Lower leg skin (tissue), 4 donors: ENCODE data around the gene DMPK. TPM values are rescaled to one million over a fixed set of nuclear protein-coding genes. Genes with fewer than 3 reads are reported as not detected.

Source experiments
- DNase-seq, 2 donors: peaks; one replicate each; pipeline ENCODE4 v3.0.0-alpha.2; 2019; ENCODE audit warnings: low spot score in 2 of 2
- H3K4me3 ChIP-seq: fragments of 200-600 bp; sonication (generic); 2 replicates; pipeline ENCODE4 v1.5.1; 2017; ENCODE audit warnings: mild to moderate bottlenecking, low read depth; ENCODE audit not compliant: poor library complexity, severe bottlenecking
- POLR2A ChIP-seq, 2 donors: fragments of 450-650 bp; IDR thresholded peaks; one replicate each; pipeline ENCODE4 v1.6.1; 2016 to 2017; ENCODE audit warnings: antibody characterized with exemption in 2 of 2, mild to moderate bottlenecking in 1 of 2, moderate library complexity in 1 of 2
- WGBS, 2 donors: methylation state at CpG; one replicate each; pipeline ENCODE4 v1.1.5; 2018; 5-methylcytosine and 5-hydroxymethylcytosine counted together
- intact Hi-C: fragments of 100-400 bp; cut with DNase I; formaldehyde crosslinking; loops from one replicate; pipeline ENCODE4 v1.15.0; 2023; ENCODE audit warnings: low total_unique reads
- total RNA-seq, 4 donors: library from RNA; depleted of rRNA; stranded (reverse); fragments of >200 nt; gene quantifications; one replicate each; pipeline ENCODE4 v1.1.0, GENCODE V29; 2016
- TF ChIP-seq, protein P1 (sequence below), 3 donors: fragments of 450-650 bp; IDR thresholded peaks; one replicate each; pipeline ENCODE4 v1.5.1; 2016; ENCODE audit warnings: antibody characterized with exemption in 3 of 3, mild to moderate bottlenecking in 3 of 3, moderate library complexity in 2 of 3

DMPK gene
- total RNA-seq, 4 donors from 2014 or later: 8.8 to 20.2 (median 13.8) TPM

DNA sequence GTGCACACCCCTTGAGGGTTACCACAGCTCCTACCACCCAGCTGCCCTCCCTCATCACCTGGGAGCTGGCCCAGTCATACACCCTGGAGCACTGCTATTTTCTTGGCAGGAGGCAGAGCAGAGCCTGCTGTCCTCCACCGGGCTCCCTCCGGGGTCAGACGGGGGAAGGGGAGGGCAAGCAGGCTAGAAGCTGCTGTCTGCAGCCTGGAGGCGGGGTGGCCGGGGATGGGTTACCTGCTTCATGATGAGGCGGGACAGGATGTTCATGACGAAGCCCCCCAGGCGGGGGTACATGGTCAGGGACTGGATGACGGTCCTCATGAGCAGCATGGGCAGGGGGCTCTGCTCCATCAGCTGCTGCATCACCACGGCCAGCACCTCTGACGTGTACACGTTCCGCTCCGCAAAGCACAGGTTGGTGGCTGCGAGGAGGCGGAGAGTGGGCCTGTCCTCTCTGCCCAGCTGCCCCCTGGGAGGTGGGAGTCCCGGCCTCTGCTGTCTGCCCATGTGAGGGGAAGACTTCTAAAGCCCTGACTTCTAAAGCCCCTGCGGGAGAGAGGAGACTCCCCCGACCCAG, 35.5 kb upstream of the DMPK start:
- 60 to 75% methylated on average over 11 to 19 of the region's 19 CpGs for WGBS, 2 donors
- no peak for TF ChIP-seq POLR2A (IDR thresholded peaks at IDR 0.05)
- TF ChIP-seq, protein P1, sequence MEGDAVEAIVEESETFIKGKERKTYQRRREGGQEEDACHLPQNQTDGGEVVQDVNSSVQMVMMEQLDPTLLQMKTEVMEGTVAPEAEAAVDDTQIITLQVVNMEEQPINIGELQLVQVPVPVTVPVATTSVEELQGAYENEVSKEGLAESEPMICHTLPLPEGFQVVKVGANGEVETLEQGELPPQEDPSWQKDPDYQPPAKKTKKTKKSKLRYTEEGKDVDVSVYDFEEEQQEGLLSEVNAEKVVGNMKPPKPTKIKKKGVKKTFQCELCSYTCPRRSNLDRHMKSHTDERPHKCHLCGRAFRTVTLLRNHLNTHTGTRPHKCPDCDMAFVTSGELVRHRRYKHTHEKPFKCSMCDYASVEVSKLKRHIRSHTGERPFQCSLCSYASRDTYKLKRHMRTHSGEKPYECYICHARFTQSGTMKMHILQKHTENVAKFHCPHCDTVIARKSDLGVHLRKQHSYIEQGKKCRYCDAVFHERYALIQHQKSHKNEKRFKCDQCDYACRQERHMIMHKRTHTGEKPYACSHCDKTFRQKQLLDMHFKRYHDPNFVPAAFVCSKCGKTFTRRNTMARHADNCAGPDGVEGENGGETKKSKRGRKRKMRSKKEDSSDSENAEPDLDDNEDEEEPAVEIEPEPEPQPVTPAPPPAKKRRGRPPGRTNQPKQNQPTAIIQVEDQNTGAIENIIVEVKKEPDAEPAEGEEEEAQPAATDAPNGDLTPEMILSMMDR (IDR thresholded peaks at IDR 0.05): no peak
- DNase-seq: no peak
- no peak overlapping the region for H3K4me3 ChIP-seq
- intact Hi-C loops: no loop called here

DNA sequence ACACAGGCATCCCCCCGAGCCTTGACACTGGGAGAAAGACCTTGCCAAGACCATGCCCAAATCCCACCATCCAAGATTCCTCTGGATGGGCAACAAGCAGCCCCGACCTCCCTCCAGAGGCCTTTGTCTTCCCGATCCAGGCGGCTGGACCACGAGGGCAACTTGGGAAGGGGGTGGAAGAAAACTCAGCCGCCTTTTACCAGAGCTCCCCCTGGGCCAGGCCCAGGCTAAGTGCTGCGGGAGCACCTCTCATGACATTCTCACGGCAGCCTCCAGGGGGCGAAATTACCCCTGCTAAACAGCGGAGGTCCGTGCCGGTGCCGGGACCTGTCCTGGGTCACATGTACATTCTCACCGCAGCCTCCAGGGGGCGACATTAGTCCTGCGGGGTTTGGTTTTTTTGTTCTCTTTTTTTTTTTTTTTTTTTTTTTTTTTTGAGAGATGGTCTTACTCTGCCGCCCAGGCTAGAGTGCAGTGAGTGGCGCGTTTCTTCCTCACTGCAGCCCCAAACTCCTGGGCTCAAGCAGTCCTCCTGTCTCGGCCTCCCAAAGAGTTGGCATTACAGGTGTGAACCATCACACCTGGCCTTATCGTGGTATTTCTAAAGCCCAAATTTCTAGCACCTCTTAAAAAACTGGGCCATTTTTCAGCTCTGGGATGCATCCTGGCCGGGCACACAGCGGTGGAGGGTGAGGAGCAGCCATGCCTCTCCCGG, 34.9 kb upstream of the DMPK start:
- 14 to 22% methylated on average over 22 of the region's 24 CpGs for WGBS, 2 donors
- intact Hi-C loops: no loop called here
- H3K4me3 ChIP-seq: no peak overlapping the region
- peak; percentile 86 to 98 for DNase-seq
- TF ChIP-seq, protein P1 (IDR thresholded peaks at IDR 0.05): peak in 1 of 3 donors; percentile 61
- no peak for TF ChIP-seq POLR2A (IDR thresholded peaks at IDR 0.05)

DNA sequence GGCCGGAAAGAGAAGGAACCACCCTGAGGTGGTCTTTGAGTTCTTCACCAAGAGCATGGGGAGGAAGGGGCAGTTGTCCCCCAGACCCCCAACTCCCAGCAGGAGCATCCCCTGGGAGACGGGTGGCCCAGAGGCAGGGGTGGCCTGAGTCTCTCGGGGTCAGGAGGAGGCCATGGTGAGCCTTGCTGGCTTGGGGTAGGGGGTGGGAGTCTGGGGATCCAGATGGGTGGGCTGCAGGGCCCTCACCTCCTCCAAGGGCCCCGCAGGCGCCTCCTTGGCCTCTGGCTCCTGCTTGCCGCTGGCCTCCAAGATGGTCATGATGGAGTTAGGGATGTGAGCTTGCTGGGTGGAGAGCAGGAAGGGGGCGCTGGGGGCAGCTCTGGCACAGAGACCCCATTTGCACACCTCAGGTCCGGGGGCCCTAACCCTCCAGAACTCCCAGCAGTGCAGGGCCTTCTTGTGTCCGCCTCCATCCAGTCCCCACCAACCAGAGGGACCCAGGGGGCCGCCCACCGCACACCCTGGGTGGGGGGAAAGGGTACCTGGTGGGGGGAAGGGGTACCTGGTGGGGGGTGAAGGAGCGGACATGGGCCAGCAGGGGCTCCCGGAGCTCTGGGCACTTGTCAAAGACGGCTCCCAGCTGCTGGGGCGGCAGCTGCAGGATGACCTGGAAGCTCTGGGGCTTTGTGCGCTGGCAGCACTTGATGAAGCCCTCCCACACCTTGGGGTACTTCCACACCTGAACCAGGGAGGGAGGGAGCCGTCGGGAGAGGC, 34.1 kb upstream of the DMPK start:
- intact Hi-C loops: no loop called here
- H3K4me3 ChIP-seq: no peak overlapping the region
- TF ChIP-seq, protein P1 (IDR thresholded peaks at IDR 0.05): no peak
- no peak for TF ChIP-seq POLR2A (IDR thresholded peaks at IDR 0.05)
- WGBS, 2 donors: 81% methylated on average over 15 to 17 of the region's 18 CpGs
- DNase-seq: no peak

DNA sequence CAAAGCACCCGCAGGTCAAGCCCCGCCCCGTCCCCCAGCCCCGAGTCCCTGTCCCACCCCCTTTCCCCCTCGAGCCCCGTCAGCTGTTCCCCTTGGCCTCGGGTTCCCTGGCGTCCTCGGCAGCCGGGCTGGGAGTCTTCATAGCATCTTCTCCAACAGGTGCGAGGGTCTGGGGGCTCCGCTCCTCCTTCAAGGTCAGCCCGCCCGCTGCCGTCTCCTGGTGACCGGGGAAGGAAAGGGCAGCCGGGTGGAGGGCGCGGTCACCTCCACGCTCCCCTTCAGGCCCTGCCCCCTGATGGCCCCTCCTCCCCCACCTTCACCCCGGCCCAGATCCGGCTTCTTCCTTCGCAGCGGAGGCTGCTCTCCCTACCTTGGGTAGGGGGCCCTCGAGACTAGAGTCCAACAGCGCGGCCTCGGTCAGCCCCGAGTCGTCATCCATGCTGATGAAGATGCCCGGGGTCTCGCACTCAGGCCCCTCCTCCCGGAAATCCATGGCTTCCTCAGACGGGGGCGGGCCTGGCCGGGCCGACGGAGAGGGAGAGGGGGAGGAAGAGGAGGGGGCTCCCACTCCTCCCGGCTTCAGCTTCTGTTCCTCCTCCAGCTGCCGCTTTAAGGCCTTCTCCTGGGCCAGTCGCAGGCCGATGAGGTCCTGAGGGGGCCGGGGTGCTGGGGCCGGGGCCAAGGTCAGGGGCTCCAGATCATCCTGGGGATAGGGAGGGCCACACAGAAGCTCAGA, 33.4 kb upstream of the DMPK start:
- intact Hi-C loops: no loop called here

DNA sequence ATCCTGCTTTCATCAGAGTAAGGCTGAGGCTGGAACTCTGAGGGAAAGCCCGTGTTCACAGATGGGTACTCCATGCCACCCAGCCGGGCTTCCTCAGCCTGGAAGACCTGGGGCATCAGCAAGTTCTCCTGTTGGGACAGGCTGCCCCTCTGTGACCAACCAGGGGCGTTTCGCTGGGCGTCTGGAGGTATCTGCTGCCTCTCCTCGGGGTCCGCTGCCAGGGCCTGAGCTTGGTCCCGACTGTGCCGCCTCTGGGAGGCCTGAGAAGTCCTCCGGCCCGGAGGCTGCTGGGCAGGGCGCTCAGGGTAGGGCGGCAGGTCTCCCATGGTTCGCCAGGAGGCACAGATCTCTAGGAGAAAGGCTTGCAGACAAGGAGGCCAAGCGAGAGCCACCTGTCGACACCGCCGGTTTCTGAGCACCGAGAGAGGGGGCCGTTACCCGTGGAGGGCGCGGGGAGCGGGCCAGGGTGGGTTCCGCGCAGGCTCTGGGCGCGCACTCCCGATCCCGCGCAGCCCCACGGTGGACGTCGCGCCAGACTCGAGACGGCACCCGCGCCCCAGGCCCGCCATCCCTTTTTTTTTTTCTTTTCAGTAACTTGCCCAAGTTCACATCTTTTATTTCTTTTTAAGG, 32.7 kb upstream of the DMPK start, which contains the start of gene RSPH6A:
Gene RSPH6A (minus strand): TSS at position 458 of the 630 bp plus-strand sequence. CDS start 132 bp downstream, at position 326.
- intact Hi-C loops: no loop called here
- no peak for DNase-seq
- no peak within 1 kb of the TSS for H3K4me3 ChIP-seq
- TF ChIP-seq POLR2A (IDR thresholded peaks at IDR 0.05): no peak
- TF ChIP-seq, protein P1 (IDR thresholded peaks at IDR 0.05): no peak
- 58 to 60% methylated on average over 36 to 39 of the region's 40 CpGs for WGBS, 2 donors

More for the DNA sequence above, 33.4 kb upstream of the DMPK start:
- H3K4me3 ChIP-seq: no peak overlapping the region
- 46 to 55% methylated on average over 39 of the region's 44 CpGs for WGBS, 2 donors
- TF ChIP-seq, protein P1 (IDR thresholded peaks at IDR 0.05): no peak
- no peak for TF ChIP-seq POLR2A (IDR thresholded peaks at IDR 0.05)
- no peak for DNase-seq
